A549 (cell line): ENCODE measurements around the gene SLC1A4. TPM values are rescaled to one million over a fixed set of nuclear protein-coding genes. Genes with fewer than 3 reads are reported as not detected.

Experiments
- ATAC-seq, 2 experiments: fragments of 200-7000 bp in 1 of 2; fragments of >200 bp in 1 of 2; cut with Nextera tagmentation in 1 of 2; cut with Tn5 transposase in 1 of 2; 3 replicates each; pipeline versions ENCODE4 v1.8.0 to v1.9.1; 2018 to 2020; ENCODE audit warnings: mild to moderate bottlenecking in 1 of 2, moderate library complexity in 1 of 2
- CTCF ChIA-PET: fragments of 300-600 bp; sonication (Branson Sonifier 250); formaldehyde crosslinking; extraction: SDS; loops from one replicate; lab custom pipeline; 2021; ENCODE audit warnings: antibody characterized with exemption, inconsistent platforms; lab: Yijun Ruan, JAX
- POLR2A ChIA-PET: fragments of 350-600 bp; formaldehyde crosslinking; extraction: SDS; loops from one replicate; lab custom pipeline; 2021; ENCODE audit warnings: antibody characterized with exemption, inconsistent platforms; lab: Yijun Ruan, JAX
- DNase-seq, 2 experiments: peaks; one replicate each; pipeline versions ENCODE4 v3.0.0 to v3.0.0-alpha.2; 2011 to 2016; ENCODE audit warnings: low read depth in 1 of 2, low spot score in 1 of 2
- FAIRE-seq: peaks from 2 replicates; lab custom pipeline; 2011; peaks lifted over from hg19 to GRCh38; lab: Jason Lieb, UNC
- H3K27ac ChIP-seq, 2 experiments: fragments of >200 bp; sonication (Bioruptor Twin); formaldehyde crosslinking; 3 replicates each; pipeline ENCODE4 v1.5.1; 2016 to 2017
- H3K4me1 ChIP-seq: fragments of >200 bp; sonication (Bioruptor Twin); formaldehyde crosslinking; 3 replicates; pipeline ENCODE4 v1.6.1; 2016
- H3K4me2 ChIP-seq: fragments of >200 bp; sonication (Bioruptor Twin); formaldehyde crosslinking; 3 replicates; pipeline ENCODE4 v1.6.1; 2016
- H3K4me3 ChIP-seq: fragments of >200 bp; sonication (Bioruptor Twin); formaldehyde crosslinking; 3 replicates; pipeline ENCODE4 v1.5.1; 2016
- H3K9me3 ChIP-seq: fragments of >200 bp; sonication (Bioruptor Twin); formaldehyde crosslinking; 3 replicates; pipeline ENCODE4 v1.6.1; 2016
- CBX8 ChIP-seq: fragments of 200-600 bp; sonication (generic); IDR thresholded peaks from 2 replicates; pipeline ENCODE4 v1.6.1; 2016
- CEBPB ChIP-seq, 2 experiments: fragments of >200 bp in 1 of 2; sonication (Bioruptor Twin) in 1 of 2; formaldehyde crosslinking in 1 of 2; IDR thresholded peaks; 2 replicates each; pipeline ENCODE4 v1.6.1; 2012 to 2016
- EHF ChIP-seq: fragments of 250-450 bp; sonication (Bioruptor Pico); IDR thresholded peaks from 2 replicates; pipeline ENCODE4 v1.5.0; 2020; ENCODE audit warnings: mild to moderate bottlenecking
- EHMT2 ChIP-seq: fragments of 200-600 bp; sonication (generic); IDR thresholded peaks from 2 replicates; pipeline ENCODE4 v1.6.1; 2016; ENCODE audit warnings: antibody characterized with exemption, low read depth, mild to moderate bottlenecking, moderate library complexity
- ELK1 ChIP-seq: fragments of 150-350 bp; IDR thresholded peaks from 2 replicates; pipeline ENCODE4 v1.6.1; 2014; ENCODE audit warnings: low read depth, mild to moderate bottlenecking, low read length
- EP300 ChIP-seq, 2 experiments: fragments of >200 bp; sonication (Bioruptor Twin); formaldehyde crosslinking; IDR thresholded peaks; 2 replicates in 1 of 2; 3 replicates in 1 of 2; pipeline ENCODE4 v1.6.1; 2016 to 2017
- ESRRA ChIP-seq: fragments of 150-350 bp; IDR thresholded peaks from 2 replicates; pipeline ENCODE4 v1.6.1; 2014; ENCODE audit warnings: mild to moderate bottlenecking, low read length, borderline replicate concordance
- FOSB ChIP-seq: fragments of 250-450 bp; sonication (Bioruptor Pico); IDR thresholded peaks from 2 replicates; pipeline ENCODE4 v1.5.0; 2020; ENCODE audit warnings: mild to moderate bottlenecking, moderate library complexity
- FOXS1 ChIP-seq: fragments of 250-450 bp; sonication (Bioruptor Pico); IDR thresholded peaks from 2 replicates; pipeline ENCODE4 v1.5.0; 2020; ENCODE audit warnings: mild to moderate bottlenecking, moderate library complexity
- HDAC2 ChIP-seq: fragments of 200-600 bp; sonication (generic); IDR thresholded peaks from 2 replicates; pipeline ENCODE4 v1.6.1; 2016
- HES2 ChIP-seq: fragments of >200 bp; sonication (Bioruptor Twin); formaldehyde crosslinking; IDR thresholded peaks from 2 replicates; pipeline ENCODE4 v1.6.1; 2016
- HEYL ChIP-seq: fragments of 250-450 bp; sonication (Bioruptor Pico); IDR thresholded peaks from 2 replicates; pipeline ENCODE4 v1.8.0; 2021; ENCODE audit warnings: mild to moderate bottlenecking, moderate library complexity
- HOXA7 ChIP-seq: fragments of 250-450 bp; sonication (Bioruptor Pico); IDR thresholded peaks from 2 replicates; pipeline ENCODE4 v1.5.0; 2020; ENCODE audit warnings: mild to moderate bottlenecking, moderate library complexity
- HOXB13 ChIP-seq: fragments of 250-450 bp; sonication (Bioruptor Pico); IDR thresholded peaks from 2 replicates; pipeline ENCODE4 v1.5.0; 2020; ENCODE audit warnings: low read depth, mild to moderate bottlenecking, moderate library complexity
- HOXB5 ChIP-seq: fragments of 250-450 bp; sonication (Bioruptor Pico); IDR thresholded peaks from 2 replicates; pipeline ENCODE4 v1.5.0; 2020; ENCODE audit warnings: mild to moderate bottlenecking, moderate library complexity
- JUN ChIP-seq, 2 experiments: fragments of >200 bp; sonication (Bioruptor Twin); formaldehyde crosslinking; IDR thresholded peaks; 2 replicates in 1 of 2; 3 replicates in 1 of 2; pipeline ENCODE4 v1.6.1; 2016 to 2017
- KDM1A ChIP-seq: fragments of 200-600 bp; sonication (generic); IDR thresholded peaks from 2 replicates; pipeline ENCODE4 v1.6.1; 2016; ENCODE audit warnings: low read depth, mild to moderate bottlenecking
- MAX ChIP-seq: IDR thresholded peaks from 2 replicates; pipeline ENCODE4 v1.6.1; 2012
- NFE2L2 ChIP-seq: fragments of 150-350 bp; conservative IDR thresholded peaks from 2 replicates; pipeline ENCODE4 v1.6.1; 2014; ENCODE audit warnings: low read length
- NPAS2 ChIP-seq: fragments of 250-450 bp; sonication (Bioruptor Pico); IDR thresholded peaks from 2 replicates; pipeline ENCODE4 v1.8.0; 2022; ENCODE audit warnings: mild to moderate bottlenecking, moderate library complexity, borderline replicate concordance
- PHF8 ChIP-seq: fragments of 200-600 bp; sonication (generic); IDR thresholded peaks from 2 replicates; pipeline ENCODE4 v1.6.1; 2016; ENCODE audit warnings: low read depth, mild to moderate bottlenecking, antibody characterized with exemption, moderate library complexity, borderline replicate concordance
- POLR2A ChIP-seq: IDR thresholded peaks from 2 replicates; pipeline ENCODE4 v1.6.1; 2012; ENCODE audit warnings: mild to moderate bottlenecking, low read length
- RAD21 ChIP-seq, 2 experiments: fragments of >200 bp in 1 of 2; sonication (Bioruptor Twin) in 1 of 2; formaldehyde crosslinking in 1 of 2; IDR thresholded peaks in 1 of 2; conservative IDR thresholded peaks in 1 of 2; 2 replicates in 1 of 2; 3 replicates in 1 of 2; pipeline ENCODE4 v1.6.1; 2012 to 2018; ENCODE audit warnings: inconsistent platforms in 1 of 2
- RFX5 ChIP-seq: fragments of 450-650 bp; IDR thresholded peaks from 2 replicates; pipeline ENCODE4 v1.7.1; 2014; ENCODE audit warnings: antibody characterized with exemption, mild to moderate bottlenecking, moderate library complexity
- RNF2 ChIP-seq: fragments of 200-600 bp; sonication (generic); IDR thresholded peaks from 2 replicates; pipeline ENCODE4 v1.6.1; 2016; ENCODE audit warnings: low read depth, mild to moderate bottlenecking, antibody characterized with exemption, moderate library complexity, borderline replicate concordance
- TP53 ChIP-seq: fragments of 250-450 bp; sonication (Bioruptor Pico); IDR thresholded peaks from 2 replicates; pipeline ENCODE4 v1.5.0; 2021; ENCODE audit warnings: mild to moderate bottlenecking, moderate library complexity
- ZFP36 ChIP-seq: fragments of 450-650 bp; IDR thresholded peaks from 2 replicates; pipeline ENCODE4 v1.6.1; 2014; ENCODE audit warnings: borderline replicate concordance; ENCODE audit not compliant: partially characterized antibody
- WGBS: methylation state at CpG from one replicate; pipeline ENCODE4 v1.1.6; 2017; ENCODE audit errors: missing lambda C conversion rate; 5-methylcytosine and 5-hydroxymethylcytosine counted together
- polyA plus RNA-seq, 4 experiments: library from polyadenylated mRNA; depleted of rRNA in 3 of 4; stranded (reverse); fragments of >200 nt; fragmentation: RNase III in 1 of 4; extraction: RNeasy Plus Mini Kit Qiagen cat#74134 plus additional on column Dnase treatment in 1 of 4; gene quantifications; 2 replicates in 3 of 4; 3 replicates in 1 of 4; pipeline ENCODE4 v1.2.3, GENCODE V29; 2011 to 2017

The SLC1A4 gene
- polyA plus RNA-seq, 2 of the 4 experiments (the other 2 are of a cell fraction) = 9.1 to 26.4 TPM

GRCh38 chr2:64946769-64947247 is 42.4 kb upstream of the SLC1A4 start:
- no peak overlapping the region for H3K4me2 ChIP-seq
- H3K4me3 ChIP-seq = no peak overlapping the region
- no peaks in the 10 kb centered on the region for H3K9me3 ChIP-seq
- CTCF ChIA-PET = interaction anchor here (0.6 to 1.9 kb wide), 2 partner anchors 29 to 185 kb away, joined by 3 to 9 read pairs; no protein-coding TSS in a partner anchor
- POLR2A ChIA-PET = no interaction called here
- H3K4me1 ChIP-seq = peaks cover 44% of the 10 kb centered on the region
- no peak for ATAC-seq
- no peak for DNase-seq
- no peak overlapping the region for H3K27ac ChIP-seq
- TF ChIP-seq NPAS2 (CRISPR knock-in tag) = no peak
- no peak for TF ChIP-seq CBX8
- TF ChIP-seq MAX = no peak
- TF ChIP-seq RAD21 (conservative IDR thresholded peaks at IDR 0.05 in 1 of 2, IDR thresholded peaks at IDR 0.05 in 1 of 2) = no peak
- TF ChIP-seq HEYL (CRISPR knock-in tag) = no peak
- TF ChIP-seq HOXA7 (CRISPR knock-in tag) = no peak
- no peak for TF ChIP-seq PHF8
- no peak for TF ChIP-seq FOSB (CRISPR knock-in tag)
- FAIRE-seq = no peak

- H3K4me3 ChIP-seq = no peak overlapping the region
- H3K4me2 ChIP-seq = no peak overlapping the region
- WGBS = 95% methylated on average over 4 of the region's 4 CpGs
- POLR2A ChIA-PET = no interaction called here
- CTCF ChIA-PET = interaction anchor here (1.3 to 1.9 kb wide), 2 partner anchors 30 kb away, joined by 4 to 9 read pairs; no protein-coding TSS in a partner anchor
- DNase-seq (no peak), FAIRE-seq (no peak), ATAC-seq (no peak)
- TF ChIP-seq CBX8 (no peak), JUN (IDR thresholded peaks at IDR 0.05) (no peak), KDM1A (no peak), PHF8 (no peak), HEYL (CRISPR knock-in tag) (no peak)
- H3K9me3 ChIP-seq = no peaks in the 10 kb centered on the region
- H3K27ac ChIP-seq = no peak overlapping the region
- H3K4me1 ChIP-seq = peaks cover 51% of the 10 kb centered on the region
Observed at GRCh38 chr2:64947885-64948284, 41.3 kb upstream of the SLC1A4 start.

GRCh38 chr2:64950226-64951160 is 38.7 kb upstream of the SLC1A4 start:
- TF ChIP-seq HOXA7 (CRISPR knock-in tag) (no peak), ZFP36 (no peak), EP300 (IDR thresholded peaks at IDR 0.05) (no peak), RFX5 (no peak), HOXB13 (no peak)
- TF ChIP-seq, all 56 proteins: peak for 0
- Histone ChIP-seq H3K4me3 (no peak overlapping the region), H3K27ac (peak overlapping the region; percentile 29 to 50; a peak in 2 of 6 replicates), H3K9me3 (peaks cover 11% of the 10 kb centered on the region; the same call in 2 of the 3 replicates), H3K4me2 (peak overlapping the region; percentile 42), H3K4me1 (peaks cover 37% of the 10 kb centered on the region)
- ChIA-PET CTCF (interaction anchor here (0.7 to 1.3 kb wide), 4 partner anchors 9 to 620 kb away, joined by 3 to 5 read pairs (median 3); no protein-coding TSS in a partner anchor), POLR2A (interaction anchor here (0.7 kb wide), 1 partner anchor 244 kb away, joined by 3 read pairs; no protein-coding TSS in a partner anchor)
- FAIRE-seq = no peak
- WGBS = 75% methylated on average over 14 of the region's 14 CpGs
- DNase-seq = peak in 1 of 2 experiments; percentile 33
- ATAC-seq = no peak

- ChIA-PET POLR2A (interaction anchor here (0.7 kb wide), 1 partner anchor 243 kb away, joined by 3 read pairs; no protein-coding TSS in a partner anchor), CTCF (interaction anchor here (0.7 to 1.3 kb wide), 5 partner anchors 10 to 621 kb away, joined by 3 to 5 read pairs (median 3); no protein-coding TSS in a partner anchor)
- FAIRE-seq (no peak), ATAC-seq (no peak), DNase-seq (no peak)
- peak overlapping the region; percentile 21 to 50; a peak in 3 of 6 replicates for H3K27ac ChIP-seq
- WGBS = 80% methylated on average over 5 of the region's 5 CpGs
- H3K4me3 ChIP-seq = no peak overlapping the region
- peaks cover 13% of the 10 kb centered on the region; the same call in 2 of the 3 replicates for H3K9me3 ChIP-seq
- H3K4me2 ChIP-seq = peak overlapping the region; percentile 42
- peaks cover 37% of the 10 kb centered on the region for H3K4me1 ChIP-seq
- no peak for TF ChIP-seq ESRRA
- no peak for TF ChIP-seq TP53
- TF ChIP-seq EHF = no peak
- no peak for TF ChIP-seq HDAC2
- TF ChIP-seq EHMT2 = no peak
- no peak for TF ChIP-seq RNF2
- TF ChIP-seq POLR2A = no peak
- no peak for TF ChIP-seq HES2
- no peak for TF ChIP-seq HOXB5 (CRISPR knock-in tag)
- no peak for TF ChIP-seq NFE2L2
- no peak for TF ChIP-seq FOXS1 (CRISPR knock-in tag)
- no peak for TF ChIP-seq ELK1
- TF ChIP-seq RAD21 (conservative IDR thresholded peaks at IDR 0.05 in 1 of 2, IDR thresholded peaks at IDR 0.05 in 1 of 2) = no peak
- no peak for TF ChIP-seq CEBPB (IDR thresholded peaks at IDR 0.05)
Observed at GRCh38 chr2:64951306-64951953, 37.8 kb upstream of the SLC1A4 start.
